Endothelial cell of umbilical vein (primary cell): ENCODE results near the gene CAPN1. TPM values are rescaled to one million over a fixed set of nuclear protein-coding genes. Genes with fewer than 3 reads are reported as not detected.

ENCODE experiments used
- BruUV-seq: library from RNA; stranded (reverse); fragments of 400-500 nt; replicated peaks from 2 replicates; lab custom pipeline; 2021; lab: Mats Ljungman, UMichigan
- CTCF ChIA-PET: fragments of 300-600, 350-600 bp; sonication (Branson Sonifier 250); formaldehyde crosslinking; loops from one replicate; lab custom pipeline; 2021; ENCODE audit warnings: antibody characterized with exemption, inconsistent platforms; lab: Charles Lee
- POLR2A ChIA-PET: fragments of 300-600, 350-600 bp; sonication (Branson Sonifier 250); formaldehyde crosslinking; loops from one replicate; lab custom pipeline; 2021; ENCODE audit warnings: antibody characterized with exemption, inconsistent platforms; lab: Charles Lee
- DNase-seq: peaks from one replicate; pipeline ENCODE4 v3.0.0-alpha.2; 2011; ENCODE audit warnings: low read depth, low spot score
- FAIRE-seq: peaks from 2 replicates; lab custom pipeline; 2011; peaks lifted over from hg19 to GRCh38; lab: Jason Lieb, UNC
- H2AFZ ChIP-seq: 2 replicates; pipeline ENCODE4 v1.6.0; 2012; ENCODE audit warnings: low read depth, low read length, control low read depth, inconsistent platforms
- H3K27ac ChIP-seq: 2 replicates; pipeline ENCODE4 v1.5.1; 2011; ENCODE audit warnings: low read depth, mild to moderate bottlenecking, control low read depth, low read length, moderate library complexity; ENCODE audit not compliant: insufficient read depth
- H3K27me3 ChIP-seq, 2 experiments: 2 replicates each; pipeline versions ENCODE4 v1.6.0 to v1.6.1; 2011; ENCODE audit warnings: low read length in 2 of 2, mixed read lengths in 1 of 2; ENCODE audit not compliant: control insufficient read depth in 2 of 2, insufficient read depth in 2 of 2
- H3K36me3 ChIP-seq, 2 experiments: 2 replicates in 1 of 2; 3 replicates in 1 of 2; pipeline ENCODE4 v1.5.1; 2011; ENCODE audit warnings: low read length in 2 of 2, mild to moderate bottlenecking in 1 of 2, moderate library complexity in 1 of 2; ENCODE audit not compliant: control insufficient read depth in 2 of 2, insufficient read depth in 2 of 2; ENCODE audit errors: extremely low read depth in 1 of 2
- H3K4me1 ChIP-seq: 3 replicates; pipeline ENCODE4 v1.5.1; 2011; ENCODE audit warnings: mild to moderate bottlenecking, low read length; ENCODE audit not compliant: control insufficient read depth, insufficient read depth; ENCODE audit errors: extremely low read depth
- H3K4me2 ChIP-seq: 2 replicates; pipeline ENCODE4 v1.6.1; 2011; ENCODE audit warnings: low read length, control low read depth, mixed read lengths; ENCODE audit not compliant: insufficient read depth
- H3K4me3 ChIP-seq, 3 experiments: fragments of 200-600 bp in 1 of 3; sonication (generic), shearing (Covaris generic) in 1 of 3; replicated peaks in 1 of 3; 2 replicates each; pipeline ENCODE4 v1.5.1; 2011 to 2016; ENCODE audit warnings: control low read depth in 3 of 3, low read length in 3 of 3, mild to moderate bottlenecking in 2 of 3, inconsistent platforms in 1 of 3, low read depth in 1 of 3, moderate library complexity in 1 of 3; ENCODE audit not compliant: insufficient read depth in 1 of 3
- H3K79me2 ChIP-seq: 2 replicates; pipeline ENCODE4 v1.6.0; 2012; ENCODE audit warnings: low read length, inconsistent platforms; ENCODE audit not compliant: control insufficient read depth, insufficient read depth
- H3K9ac ChIP-seq: replicated peaks from 2 replicates; pipeline ENCODE3; 2011; ENCODE audit warnings: low read length, control low read depth; ENCODE audit not compliant: insufficient read depth; ENCODE audit errors: extremely low read depth
- H3K9me1 ChIP-seq: replicated peaks from 3 replicates; pipeline ENCODE4 v1.6.0; 2011; ENCODE audit warnings: mild to moderate bottlenecking, low read length; ENCODE audit not compliant: control insufficient read depth, insufficient read depth; ENCODE audit errors: extremely low read depth
- H3K9me3 ChIP-seq: replicated peaks from 2 replicates; pipeline ENCODE4 v1.5.1; 2012; ENCODE audit warnings: low read length, inconsistent platforms; ENCODE audit not compliant: control insufficient read depth, insufficient read depth
- H4K20me1 ChIP-seq: replicated peaks from 2 replicates; pipeline ENCODE3; 2011; ENCODE audit warnings: mild to moderate bottlenecking, low read length; ENCODE audit not compliant: control insufficient read depth, insufficient read depth; ENCODE audit errors: extremely low read depth
- EZH2 ChIP-seq: IDR thresholded peaks from 2 replicates; pipeline ENCODE4 v1.6.1; 2012; ENCODE audit warnings: borderline replicate concordance, low read depth, mild to moderate bottlenecking, moderate library complexity, low read length, inconsistent platforms; ENCODE audit not compliant: severe bottlenecking
- FOS ChIP-seq: IDR thresholded peaks from 2 replicates; pipeline ENCODE4 v1.6.1; 2011; ENCODE audit warnings: mild to moderate bottlenecking, low read length, moderate library complexity, borderline replicate concordance; ENCODE audit not compliant: insufficient read depth
- GATA2 ChIP-seq: IDR thresholded peaks from 2 replicates; pipeline ENCODE4 v1.7.0; 2011; ENCODE audit warnings: low read depth, mild to moderate bottlenecking, moderate library complexity, mixed read lengths, low read length; ENCODE audit not compliant: insufficient read length, insufficient read depth
- JUN ChIP-seq: IDR thresholded peaks from 2 replicates; pipeline ENCODE4 v1.6.1; 2011; ENCODE audit warnings: borderline replicate concordance, low read depth; ENCODE audit not compliant: insufficient read length, insufficient read depth
- MAX ChIP-seq: IDR thresholded peaks from 2 replicates; pipeline ENCODE4 v1.6.1; 2011; ENCODE audit not compliant: insufficient read depth, insufficient read length
- MYC ChIP-seq: IDR thresholded peaks from one replicate; pipeline ENCODE4 v1.6.1; 2011; ENCODE audit warnings: mild to moderate bottlenecking, low read depth, low read length
- POLR2A ChIP-seq: IDR thresholded peaks from 2 replicates; pipeline ENCODE4 v1.6.1; 2012; ENCODE audit warnings: low read depth, mild to moderate bottlenecking, control low read depth, low read length
- POLR2AphosphoS5 ChIP-seq: IDR thresholded peaks from 2 replicates; pipeline ENCODE4 v1.6.1; 2012; ENCODE audit warnings: low read depth, mild to moderate bottlenecking, control low read depth, low read length, moderate library complexity; ENCODE audit not compliant: insufficient read depth
- dilution Hi-C: fragments of 300-500 bp; cut with MboI; formaldehyde crosslinking; loops from one replicate; pipeline ENCODE4 v1.15.0; 2019; ENCODE audit warnings: low sequenced_read_pairs; ENCODE audit not compliant: extremely low pct_ligation_motif_present
- intact Hi-C: fragments of 100-400 bp; cut with micrococcal nuclease; formaldehyde crosslinking; loops from one replicate; pipeline ENCODE4 v1.10.0; 2022
- polyA plus RNA-seq, 4 experiments: library from polyadenylated mRNA; depleted of rRNA in 3 of 4; stranded (reverse) in 3 of 4; unstranded in 1 of 4; fragments of >200 nt; gene quantifications; 2 replicates each; pipeline versions ENCODE4 v1.2.1 to v1.2.3, GENCODE V29; 2011 to 2012; ENCODE audit warnings: missing spikeins in 1 of 4
- total RNA-seq: library from RNA; stranded (reverse); gene quantifications from 2 replicates; pipeline ENCODE4 v1.2.3, GENCODE V29; 2021
- TF ChIP-seq, protein P1 (sequence below), 2 donors: IDR thresholded peaks; 1 replicate in 1 of 2; 2 replicates in 1 of 2; pipeline ENCODE4 v1.5.1; 2011; ENCODE audit warnings: low read length in 2 of 2, mild to moderate bottlenecking in 2 of 2, moderate library complexity in 2 of 2, control low read depth in 1 of 2, inconsistent platforms in 1 of 2, low read depth in 1 of 2; ENCODE audit not compliant: insufficient read depth in 1 of 2; ENCODE audit errors: extremely low read depth in 1 of 2

Gene CAPN1
- total and polyA plus RNA-seq, 2 donors (not counting 3 experiments of a cell fraction or from before 2014, with no cell fraction given) = 217 to 218 TPM

- Histone ChIP-seq H4K20me1 (no peaks in the 10 kb centered on the region), H3K27me3 (no peaks in the 10 kb centered on the region), H3K4me2 (no peak overlapping the region), H3K4me1 (no peaks in the 10 kb centered on the region), H3K27ac (no peak overlapping the region), H2AFZ (no peak overlapping the region), H3K79me2 (no peaks in the 10 kb centered on the region), H3K9me1 (no peaks in the 10 kb centered on the region), H3K9me3 (no peaks in the 10 kb centered on the region), H3K36me3 (peaks cover 11 to 13% of the 10 kb centered on the region in 2 experiments), H3K9ac (no peak overlapping the region), H3K4me3 (no peak overlapping the region)
- BruUV-seq = no TSS peak
- FAIRE-seq (no peak), DNase-seq (no peak)
- intact Hi-C loops = no loop called here
- POLR2A ChIA-PET = no interaction called here
- CTCF ChIA-PET = no interaction called here
- dilution Hi-C loops = no loop called here
- no peak for TF ChIP-seq JUN
- TF ChIP-seq MYC = no peak
- TF ChIP-seq EZH2 = no peak
- no peak for TF ChIP-seq POLR2AphosphoS5
- TF ChIP-seq GATA2 = no peak
- TF ChIP-seq FOS = no peak
- TF ChIP-seq POLR2A = no peak
- TF ChIP-seq MAX = no peak
- TF ChIP-seq, protein P1, sequence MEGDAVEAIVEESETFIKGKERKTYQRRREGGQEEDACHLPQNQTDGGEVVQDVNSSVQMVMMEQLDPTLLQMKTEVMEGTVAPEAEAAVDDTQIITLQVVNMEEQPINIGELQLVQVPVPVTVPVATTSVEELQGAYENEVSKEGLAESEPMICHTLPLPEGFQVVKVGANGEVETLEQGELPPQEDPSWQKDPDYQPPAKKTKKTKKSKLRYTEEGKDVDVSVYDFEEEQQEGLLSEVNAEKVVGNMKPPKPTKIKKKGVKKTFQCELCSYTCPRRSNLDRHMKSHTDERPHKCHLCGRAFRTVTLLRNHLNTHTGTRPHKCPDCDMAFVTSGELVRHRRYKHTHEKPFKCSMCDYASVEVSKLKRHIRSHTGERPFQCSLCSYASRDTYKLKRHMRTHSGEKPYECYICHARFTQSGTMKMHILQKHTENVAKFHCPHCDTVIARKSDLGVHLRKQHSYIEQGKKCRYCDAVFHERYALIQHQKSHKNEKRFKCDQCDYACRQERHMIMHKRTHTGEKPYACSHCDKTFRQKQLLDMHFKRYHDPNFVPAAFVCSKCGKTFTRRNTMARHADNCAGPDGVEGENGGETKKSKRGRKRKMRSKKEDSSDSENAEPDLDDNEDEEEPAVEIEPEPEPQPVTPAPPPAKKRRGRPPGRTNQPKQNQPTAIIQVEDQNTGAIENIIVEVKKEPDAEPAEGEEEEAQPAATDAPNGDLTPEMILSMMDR (IDR thresholded peaks at IDR 0.05; ENCODE audit: extremely low read depth in 1 of 2, insufficient read depth in 1 of 2, low read depth in 1 of 2, low read length in 2 of 2) = no peak
These were observed 12.8 kb downstream of the CAPN1 start for GRCh38 chr11:65194564-65194963.
